Ammon's horn (tissue), 1 donor: ENCODE data around the gene TJP2.
"Not testable (repeated sequence)": the region's sequence is repeated elsewhere in the genome, so short reads cannot be mapped to it uniquely, and the experiment has no call there.

ENCODE experiments used
- DNase-seq: peaks from one replicate; pipeline ENCODE4 v3.0.0-alpha.2; 2016; ENCODE audit warnings: low spot score

The TJP2 gene

GRCh38 chr9:69293156-69293555, 119.1 kb downstream of the TJP2 start:
- DNase-seq = no peak

GRCh38 chr9:69295872-69296552, 121.9 kb downstream of the TJP2 start:
- no peak for DNase-seq

GRCh38 chr9:69297300-69297980, 123.4 kb downstream of the TJP2 start:
- DNase-seq = no peak

GRCh38 chr9:69299315-69299714, 125.2 kb downstream of the TJP2 start:
- no peak for DNase-seq

DNA sequence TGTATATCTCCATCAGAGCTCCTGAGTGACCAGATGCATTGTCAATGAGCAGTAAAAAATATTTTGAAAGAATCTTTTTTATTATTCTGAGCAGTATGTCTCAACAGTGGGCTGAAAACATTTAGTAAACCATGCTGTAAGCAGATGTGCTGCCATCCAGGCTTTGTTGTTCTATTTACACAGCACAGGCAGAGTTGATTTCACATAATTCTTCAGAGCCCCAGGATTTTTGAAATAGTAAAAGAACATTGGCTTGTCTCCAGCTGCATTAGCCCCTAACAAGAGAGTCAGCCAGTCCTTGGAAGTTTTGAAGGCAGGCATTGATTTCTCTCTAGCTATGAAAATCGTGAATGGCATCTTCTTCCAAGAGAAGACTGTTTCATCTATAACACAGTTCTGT, 125.7 kb downstream of the TJP2 start:
- no peak for DNase-seq

GRCh38 chr9:69303331-69303730, 129.3 kb downstream of the TJP2 start:
- DNase-seq = no peak

GRCh38 chr9:69306895-69307445, 132.9 kb downstream of the TJP2 start:
- not testable (repeated sequence) for DNase-seq

DNA sequence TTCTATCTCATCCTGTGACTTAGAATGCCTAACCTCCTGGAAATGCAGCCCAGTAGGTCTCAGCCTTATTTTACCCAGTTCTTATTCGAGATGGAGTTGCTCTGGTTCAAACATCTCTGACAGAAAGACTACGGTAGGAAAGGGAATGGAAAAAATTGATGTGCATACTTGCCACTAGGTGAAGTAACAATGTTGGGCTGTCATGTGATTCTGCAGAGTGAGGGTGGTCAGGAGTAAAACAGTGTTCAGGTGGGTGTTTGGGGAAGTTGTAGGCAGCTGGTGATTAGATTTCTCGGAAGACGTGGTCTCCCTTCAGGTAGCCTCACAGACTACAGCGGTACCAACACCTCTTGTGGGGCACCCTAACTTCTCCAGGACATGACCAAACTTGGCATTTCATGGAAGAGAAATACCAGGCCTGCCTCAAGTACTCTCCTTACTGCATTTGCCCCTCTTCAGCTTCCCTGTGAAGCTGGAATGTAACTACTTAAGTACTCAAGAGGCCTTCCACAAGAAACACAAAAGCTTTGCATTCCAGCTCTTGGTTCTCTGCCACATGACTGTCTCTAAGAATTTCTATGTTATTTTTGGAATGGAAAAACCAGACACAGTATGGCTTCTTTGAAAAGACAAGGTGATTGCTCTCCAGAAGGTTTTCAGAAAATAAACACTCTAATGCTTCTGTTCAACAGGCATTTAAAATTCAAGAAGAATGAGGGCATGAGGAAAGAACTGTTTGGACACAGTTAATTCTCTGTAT, 133.5 kb downstream of the TJP2 start:
- DNase-seq = no peak

DNA sequence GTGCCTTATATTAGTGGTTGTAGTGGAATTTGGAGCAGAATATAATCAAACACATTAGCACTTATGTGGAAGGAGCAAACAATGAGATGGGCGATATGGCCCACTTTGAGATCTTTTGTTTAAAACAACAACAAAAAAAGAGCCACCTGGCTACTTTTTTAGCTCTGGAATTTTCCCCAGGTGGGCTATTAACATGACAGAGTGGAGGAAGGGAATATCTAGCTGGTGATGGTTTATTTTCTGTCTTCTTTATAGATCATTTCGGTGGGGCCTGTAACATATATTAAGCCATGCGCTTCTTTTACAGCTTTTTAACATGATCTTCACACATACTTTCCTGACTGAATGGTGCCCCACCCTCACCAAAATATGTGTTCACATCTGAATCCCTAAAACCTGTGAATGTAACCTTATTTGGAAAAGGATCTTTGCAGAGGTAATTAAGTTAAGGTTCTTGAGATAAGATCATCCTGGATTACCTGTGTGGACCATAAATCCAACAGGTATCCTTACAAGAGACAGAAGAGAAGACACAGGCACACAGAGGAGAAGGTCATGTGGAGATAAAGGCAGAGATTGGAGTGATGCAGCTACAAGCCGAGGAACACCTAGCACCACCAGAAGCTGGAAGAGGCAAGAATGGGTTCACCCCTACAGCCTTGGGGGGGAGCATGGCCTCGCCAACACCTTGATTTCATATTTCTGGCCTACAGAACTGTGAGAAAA, 134.3 kb downstream of the TJP2 start:
- DNase-seq = no peak

- DNase-seq = no peak
Observed at GRCh38 chr9:69313175-69313574, 139.1 kb downstream of the TJP2 start.

DNA sequence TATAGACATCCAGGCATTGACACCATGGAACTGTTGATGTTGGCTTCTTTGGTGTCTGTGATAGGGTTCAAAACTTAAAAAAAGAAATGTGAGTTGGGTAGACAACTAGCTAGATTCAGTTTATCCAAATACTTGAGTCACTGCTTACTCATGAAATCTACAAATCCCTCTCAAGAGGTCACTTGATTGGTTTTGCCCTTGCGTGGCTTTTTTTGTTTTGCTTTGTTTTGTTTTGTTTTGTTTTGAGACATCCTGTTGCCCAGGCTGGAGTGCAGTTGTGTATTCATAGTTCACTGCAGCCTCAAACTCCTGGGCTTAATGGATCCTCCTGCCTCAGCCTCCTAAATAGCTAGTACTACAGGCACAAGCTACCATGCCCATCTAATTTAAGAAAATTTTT, 140.5 kb downstream of the TJP2 start:
- DNase-seq = no peak

GRCh38 chr9:69317081-69317480, 143.0 kb downstream of the TJP2 start:
- no peak for DNase-seq

DNA sequence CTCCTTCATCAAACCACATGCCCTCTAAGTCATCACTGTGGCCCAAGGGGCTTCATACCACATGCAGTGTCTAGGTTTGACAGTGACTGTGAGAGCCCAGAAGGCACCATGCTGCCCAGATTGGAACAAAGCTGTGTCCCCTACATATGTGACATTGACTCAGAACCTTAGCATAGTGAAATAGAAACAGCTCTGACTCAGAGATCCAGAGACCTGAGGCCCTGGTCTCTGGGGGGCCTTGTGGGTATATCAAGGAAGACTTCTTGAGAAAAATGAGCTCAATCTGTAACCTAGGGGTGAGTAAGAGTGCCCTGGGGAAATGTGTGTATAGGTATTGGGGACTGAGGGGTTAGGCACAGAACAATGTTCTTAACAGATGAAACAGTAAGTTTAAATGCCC, 143.8 kb downstream of the TJP2 start:
- no peak for DNase-seq

DNA sequence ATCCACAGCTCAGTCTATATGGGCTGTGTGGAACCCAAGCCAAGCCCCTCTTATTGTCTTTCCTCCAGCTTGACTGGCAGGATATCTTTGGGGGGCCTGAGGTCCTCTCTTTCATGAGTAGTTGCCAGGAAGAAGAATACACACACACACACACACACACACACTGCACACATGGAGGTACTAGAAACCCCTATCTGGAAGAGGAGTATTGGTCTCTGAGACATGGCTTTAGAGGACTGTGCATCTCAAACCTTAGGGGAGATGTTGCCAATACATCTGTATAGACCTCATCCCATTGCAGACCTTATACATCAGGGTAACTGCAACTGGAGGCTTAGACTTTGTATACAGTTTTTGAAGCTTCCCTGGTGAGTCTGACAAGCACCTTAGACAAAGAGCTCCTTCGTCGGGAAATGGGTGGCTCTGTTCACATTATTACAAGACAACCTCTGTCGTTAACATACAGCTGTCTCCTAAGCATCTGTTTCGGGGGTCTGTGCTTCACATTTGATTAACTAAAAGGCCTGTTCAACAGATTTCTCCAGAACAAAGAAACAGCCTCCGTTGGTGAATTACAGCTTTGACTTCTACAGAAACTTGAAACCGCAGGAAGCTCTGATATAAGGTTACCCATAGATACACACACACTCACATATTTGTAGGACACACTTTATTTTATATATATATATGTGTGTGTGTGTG, 145.4 kb downstream of the TJP2 start:
- DNase-seq = no peak

- no peak for DNase-seq
Observed at GRCh38 chr9:69322256-69322655, 148.2 kb downstream of the TJP2 start.

DNA sequence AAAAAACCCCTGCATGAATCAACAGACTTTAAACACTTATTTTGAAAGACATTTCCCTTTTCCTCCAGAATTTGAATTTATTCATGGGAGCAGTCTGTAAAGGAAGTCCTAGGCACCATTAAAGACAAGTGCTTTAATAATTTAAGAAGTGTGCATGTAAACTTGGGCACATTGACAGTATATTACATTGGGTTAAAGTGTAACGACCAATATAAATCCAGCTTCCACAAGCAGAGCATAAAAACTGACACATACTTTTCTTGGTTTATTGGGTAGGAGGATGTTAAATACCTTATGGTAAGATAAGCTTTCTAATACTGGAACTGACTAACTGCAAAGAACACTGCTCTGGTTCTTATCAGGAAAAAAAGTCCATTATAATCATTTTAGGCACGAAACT, 149.8 kb downstream of the TJP2 start:
- no peak for DNase-seq
